Neural crest cell (in vitro differentiated cells): ENCODE results near the gene ENOX1. TPM values are rescaled to one million over a fixed set of nuclear protein-coding genes. Genes with fewer than 3 reads are reported as not detected.

Source experiments
- DNase-seq: peaks from one replicate; pipeline ENCODE4 v3.0.0; 2021; ENCODE audit warnings: low read depth, mixed read lengths, low spot score
- H3K27ac Mint-ChIP-seq: one replicate; pipeline ENCODE4 v1.8.0; 2021; ENCODE audit warnings: mild to moderate bottlenecking, mixed read lengths; ENCODE audit not compliant: unreplicated experiment
- H3K27me3 Mint-ChIP-seq: 2 replicates; pipeline ENCODE4 v1.8.0; 2021; ENCODE audit warnings: low read depth, mild to moderate bottlenecking, mixed read lengths
- H3K36me3 Mint-ChIP-seq: 2 replicates; pipeline ENCODE4 v1.8.0; 2021; ENCODE audit warnings: low read depth, mild to moderate bottlenecking, mixed read lengths
- H3K4me1 Mint-ChIP-seq: 2 replicates; pipeline ENCODE4 v1.8.0; 2021; ENCODE audit warnings: mixed read lengths
- H3K4me3 Mint-ChIP-seq: one replicate; pipeline ENCODE4 v1.8.0; 2021; ENCODE audit warnings: mild to moderate bottlenecking, mixed read lengths
- H3K9me3 Mint-ChIP-seq: 2 replicates; pipeline ENCODE4 v1.8.0; 2021; ENCODE audit warnings: mixed read lengths
- CTCF ChIP-seq: fragments of 200-600 bp; sonication (generic); conservative IDR thresholded peaks from 2 replicates; pipeline ENCODE4 v1.5.0; 2021; ENCODE audit warnings: antibody characterized with exemption, mild to moderate bottlenecking
- total RNA-seq: library from RNA; stranded (reverse); gene quantifications from 2 replicates; pipeline ENCODE4 v1.2.1, GENCODE V29; 2021

The ENOX1 gene
- total RNA-seq, 1 donor from 2014 or later: 3.8 TPM

GRCh38 chr13:43520351-43520750 is 266.4 kb downstream of the ENOX1 start:
- no peak for DNase-seq
- Mint-ChIP-seq H3K4me1 (no peaks in the 10 kb centered on the region), H3K27ac (no peak overlapping the region), H3K4me3 (no peak overlapping the region), H3K9me3 (peaks cover 3% of the 10 kb centered on the region), H3K36me3 (peaks cover 3% of the 10 kb centered on the region), H3K27me3 (no peaks in the 10 kb centered on the region)
- TF ChIP-seq CTCF: no peak

GRCh38 chr13:43518833-43519232 is 267.9 kb downstream of the ENOX1 start:
- Mint-ChIP-seq H3K27me3 (no peaks in the 10 kb centered on the region), H3K9me3 (peaks cover under 1% of the 10 kb centered on the region), H3K27ac (no peak overlapping the region), H3K4me3 (no peak overlapping the region), H3K36me3 (peaks cover under 1% of the 10 kb centered on the region), H3K4me1 (no peaks in the 10 kb centered on the region)
- no peak for TF ChIP-seq CTCF
- DNase-seq: no peak

GRCh38 chr13:43516401-43516833 is 270.4 kb downstream of the ENOX1 start:
- H3K27ac Mint-ChIP-seq: no peak overlapping the region

GRCh38 chr13:43515531-43515930 is 271.2 kb downstream of the ENOX1 start:
- H3K27ac Mint-ChIP-seq: no peak overlapping the region
- DNase-seq: no peak
- H3K9me3 Mint-ChIP-seq: no peaks in the 10 kb centered on the region
- H3K4me3 Mint-ChIP-seq: no peak overlapping the region
- H3K4me1 Mint-ChIP-seq: no peaks in the 10 kb centered on the region
- H3K27me3 Mint-ChIP-seq: no peaks in the 10 kb centered on the region
- H3K36me3 Mint-ChIP-seq: no peaks in the 10 kb centered on the region
- no peak for TF ChIP-seq CTCF

More at GRCh38 chr13:43516401-43516833, 270.4 kb downstream of the ENOX1 start:
- no peak for TF ChIP-seq CTCF
- Mint-ChIP-seq H3K36me3 (no peaks in the 10 kb centered on the region), H3K27me3 (no peaks in the 10 kb centered on the region), H3K4me3 (no peak overlapping the region), H3K9me3 (no peaks in the 10 kb centered on the region), H3K4me1 (no peaks in the 10 kb centered on the region)
- DNase-seq: no peak

GRCh38 chr13:43514311-43514710 is 272.5 kb downstream of the ENOX1 start:
- Mint-ChIP-seq H3K4me1 (no peaks in the 10 kb centered on the region), H3K4me3 (no peak overlapping the region), H3K9me3 (no peaks in the 10 kb centered on the region), H3K27me3 (no peaks in the 10 kb centered on the region), H3K27ac (no peak overlapping the region), H3K36me3 (no peaks in the 10 kb centered on the region)
- TF ChIP-seq CTCF: no peak
- DNase-seq: no peak

GRCh38 chr13:43512221-43512620 is 274.6 kb downstream of the ENOX1 start:
- Mint-ChIP-seq H3K9me3 (no peaks in the 10 kb centered on the region), H3K27ac (no peak overlapping the region), H3K27me3 (no peaks in the 10 kb centered on the region), H3K4me3 (no peak overlapping the region), H3K4me1 (no peaks in the 10 kb centered on the region), H3K36me3 (no peaks in the 10 kb centered on the region)
- no peak for DNase-seq
- no peak for TF ChIP-seq CTCF
